Activated CD4-positive, alpha-beta T cell treated with anti-CD3 and anti-CD28 coated beads, Interleukin-2, amount 10 ng/mL, durations not matched to agents 24 days and 14 days (primary cell): ENCODE measurements around the gene PLEKHD1. TPM values are rescaled to one million over a fixed set of nuclear protein-coding genes. Genes with fewer than 3 reads are reported as not detected.

ENCODE experiments used
- DNase-seq: peaks from one replicate; pipeline ENCODE4 v3.0.0; 2022
- H3K27ac Mint-ChIP-seq: one replicate; pipeline ENCODE4 v1.8.0; 2022; ENCODE audit warnings: mild to moderate bottlenecking, mixed read lengths
- H3K27me3 Mint-ChIP-seq: one replicate; pipeline ENCODE4 v1.8.0; 2022; ENCODE audit warnings: mixed read lengths
- H3K36me3 Mint-ChIP-seq: one replicate; pipeline ENCODE4 v1.8.0; 2022; ENCODE audit warnings: low read depth, mild to moderate bottlenecking, mixed read lengths
- H3K4me1 Mint-ChIP-seq: one replicate; pipeline ENCODE4 v1.8.0; 2021; ENCODE audit warnings: mixed read lengths
- H3K4me3 Mint-ChIP-seq: one replicate; pipeline ENCODE4 v1.8.0; 2022; ENCODE audit warnings: mild to moderate bottlenecking, moderate library complexity, mixed read lengths
- H3K9me3 Mint-ChIP-seq: one replicate; pipeline ENCODE4 v1.8.0; 2021; ENCODE audit warnings: mixed read lengths
- intact Hi-C: fragments of 100-400 bp; cut with micrococcal nuclease; formaldehyde crosslinking; loops from one replicate; pipeline ENCODE4 v1.15.1; 2023
- total RNA-seq: library from RNA; stranded (reverse); gene quantifications from 2 replicates; pipeline ENCODE4 v1.2.3, GENCODE V29; 2022

Gene PLEKHD1
- total RNA-seq, 1 donor from 2014 or later: 0.12 TPM

DNA sequence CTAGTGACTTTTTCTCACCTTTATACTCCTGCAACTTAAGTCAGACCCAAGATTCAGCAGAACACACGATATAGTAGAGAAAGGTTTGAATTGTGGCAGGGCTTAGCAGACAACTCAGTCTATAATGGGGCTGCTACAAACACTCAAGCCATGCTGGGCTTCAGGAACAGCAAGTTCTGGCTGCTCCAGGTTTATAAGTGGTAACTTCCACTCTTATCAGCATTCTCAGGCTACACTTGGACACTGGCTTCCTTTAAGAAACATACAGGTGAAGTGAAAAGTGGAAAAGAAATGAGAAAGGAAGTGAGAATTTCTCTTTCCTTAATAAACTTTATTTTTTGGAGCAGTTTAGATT, 21.7 kb downstream of the PLEKHD1 start:
- H3K36me3 Mint-ChIP-seq: no peaks in the 10 kb centered on the region
- no peak overlapping the region for H3K27ac Mint-ChIP-seq
- intact Hi-C loops: no loop called here
- no peak overlapping the region for H3K4me3 Mint-ChIP-seq
- H3K9me3 Mint-ChIP-seq: no peaks in the 10 kb centered on the region
- peaks cover 15% of the 10 kb centered on the region for H3K27me3 Mint-ChIP-seq
- no peak for DNase-seq
- no peaks in the 10 kb centered on the region for H3K4me1 Mint-ChIP-seq

- Mint-ChIP-seq H3K9me3 (peaks cover 4% of the 10 kb centered on the region), H3K27ac (no peak overlapping the region), H3K4me3 (no peak overlapping the region), H3K36me3 (no peaks in the 10 kb centered on the region), H3K4me1 (no peaks in the 10 kb centered on the region), H3K27me3 (peaks cover 17% of the 10 kb centered on the region)
- DNase-seq: no peak
- intact Hi-C loops: no loop called here
Observed at GRCh38 chr14:69518289-69519101, 34.0 kb downstream of the PLEKHD1 start.

- H3K4me1 Mint-ChIP-seq: no peaks in the 10 kb centered on the region
- H3K9me3 Mint-ChIP-seq: peaks cover 4% of the 10 kb centered on the region
- no peak overlapping the region for H3K4me3 Mint-ChIP-seq
- H3K27me3 Mint-ChIP-seq: peaks cover 11% of the 10 kb centered on the region
- H3K27ac Mint-ChIP-seq: no peak overlapping the region
- intact Hi-C loops: no loop called here
- no peaks in the 10 kb centered on the region for H3K36me3 Mint-ChIP-seq
- no peak for DNase-seq
Observed at GRCh38 chr14:69519204-69520100, 34.9 kb downstream of the PLEKHD1 start.

GRCh38 chr14:69522026-69522425, 37.5 kb downstream of the PLEKHD1 start:
- DNase-seq: no peak
- H3K4me1 Mint-ChIP-seq: no peaks in the 10 kb centered on the region
- H3K27me3 Mint-ChIP-seq: peaks cover 3% of the 10 kb centered on the region
- H3K27ac Mint-ChIP-seq: no peak overlapping the region
- no peaks in the 10 kb centered on the region for H3K9me3 Mint-ChIP-seq
- H3K4me3 Mint-ChIP-seq: no peak overlapping the region
- intact Hi-C loops: no loop called here
- H3K36me3 Mint-ChIP-seq: no peaks in the 10 kb centered on the region

GRCh38 chr14:69525896-69526295, 41.4 kb downstream of the PLEKHD1 start:
- no peaks in the 10 kb centered on the region for H3K36me3 Mint-ChIP-seq
- no peak for DNase-seq
- no peaks in the 10 kb centered on the region for H3K9me3 Mint-ChIP-seq
- H3K4me3 Mint-ChIP-seq: no peak overlapping the region
- H3K4me1 Mint-ChIP-seq: no peaks in the 10 kb centered on the region
- intact Hi-C loops: no loop called here
- no peak overlapping the region for H3K27ac Mint-ChIP-seq
- H3K27me3 Mint-ChIP-seq: peaks cover 5% of the 10 kb centered on the region

DNA sequence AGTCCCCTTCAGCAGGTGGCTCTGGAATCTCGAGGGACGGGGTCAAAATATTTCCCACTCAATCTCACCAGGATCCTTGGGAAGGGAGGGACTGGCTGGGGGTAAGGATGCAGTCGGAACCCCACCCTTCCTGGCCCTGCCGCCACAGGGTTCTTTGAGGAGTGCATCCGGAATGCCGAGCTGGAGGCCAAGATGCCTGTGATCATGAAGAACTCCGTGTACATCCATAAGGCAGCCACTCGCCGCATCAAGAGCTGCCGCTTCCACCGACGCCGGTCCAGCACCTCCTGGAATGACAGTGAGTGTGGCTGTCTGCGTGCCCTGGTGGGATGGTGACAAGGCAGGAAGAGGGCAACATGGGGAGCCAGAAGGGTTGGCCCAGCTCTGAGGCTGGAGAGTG, 43.1 kb downstream of the PLEKHD1 start:
- Mint-ChIP-seq H3K9me3 (no peaks in the 10 kb centered on the region), H3K4me3 (no peak overlapping the region), H3K27me3 (peaks cover 17% of the 10 kb centered on the region), H3K27ac (no peak overlapping the region), H3K4me1 (peaks cover 3% of the 10 kb centered on the region), H3K36me3 (no peaks in the 10 kb centered on the region)
- intact Hi-C loops: no loop called here
- no peak for DNase-seq

- H3K9me3 Mint-ChIP-seq: no peaks in the 10 kb centered on the region
- no peaks in the 10 kb centered on the region for H3K36me3 Mint-ChIP-seq
- intact Hi-C loops: no loop called here
- DNase-seq: no peak
- H3K27me3 Mint-ChIP-seq: peaks cover 17% of the 10 kb centered on the region
- H3K4me3 Mint-ChIP-seq: no peak overlapping the region
- H3K4me1 Mint-ChIP-seq: peaks cover 3% of the 10 kb centered on the region
- no peak overlapping the region for H3K27ac Mint-ChIP-seq
Observed at GRCh38 chr14:69528143-69528542, 43.6 kb downstream of the PLEKHD1 start.

- Mint-ChIP-seq H3K36me3 (no peaks in the 10 kb centered on the region), H3K9me3 (no peaks in the 10 kb centered on the region), H3K27ac (no peak overlapping the region), H3K4me3 (no peak overlapping the region), H3K4me1 (peaks cover 3% of the 10 kb centered on the region), H3K27me3 (peaks cover 24% of the 10 kb centered on the region)
- intact Hi-C loops: no loop called here
- DNase-seq: peak; percentile 42
Observed at GRCh38 chr14:69528930-69529329, 44.4 kb downstream of the PLEKHD1 start.

- DNase-seq: peak; percentile 49
- H3K27me3 Mint-ChIP-seq: peaks cover 25% of the 10 kb centered on the region
- intact Hi-C loops: no loop called here
- no peaks in the 10 kb centered on the region for H3K36me3 Mint-ChIP-seq
- no peaks in the 10 kb centered on the region for H3K9me3 Mint-ChIP-seq
- H3K27ac Mint-ChIP-seq: no peak overlapping the region
- no peak overlapping the region for H3K4me3 Mint-ChIP-seq
- H3K4me1 Mint-ChIP-seq: peaks cover 3% of the 10 kb centered on the region
Observed at GRCh38 chr14:69529563-69529962, 45.0 kb downstream of the PLEKHD1 start.

- intact Hi-C loops: no loop called here
- Mint-ChIP-seq H3K27me3 (peaks cover 28% of the 10 kb centered on the region), H3K36me3 (no peaks in the 10 kb centered on the region), H3K4me1 (peaks cover 3% of the 10 kb centered on the region), H3K27ac (no peak overlapping the region), H3K4me3 (no peak overlapping the region), H3K9me3 (no peaks in the 10 kb centered on the region)
- no peak for DNase-seq
Observed at GRCh38 chr14:69530095-69530494, 45.6 kb downstream of the PLEKHD1 start.

DNA sequence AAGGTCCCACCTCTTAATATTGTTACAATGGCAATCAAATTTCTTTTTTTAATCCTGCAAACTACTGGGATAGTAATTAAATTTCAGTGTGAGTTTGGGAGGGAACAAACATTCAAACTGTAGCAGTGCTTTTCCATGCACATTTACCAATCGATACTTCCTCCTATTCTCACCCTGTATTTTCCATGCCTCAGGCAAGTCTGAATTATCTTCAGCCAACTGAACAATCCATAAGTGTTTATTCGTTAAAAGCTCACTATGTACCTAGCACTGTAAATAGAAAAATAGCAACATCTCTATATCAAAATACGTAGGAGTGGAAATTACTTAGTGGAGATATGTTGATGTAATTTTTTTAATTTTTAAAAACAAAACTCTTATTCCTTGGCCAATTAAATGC, 46.6 kb downstream of the PLEKHD1 start:
- Mint-ChIP-seq H3K27me3 (peaks cover 35% of the 10 kb centered on the region), H3K27ac (no peak overlapping the region)

DNA sequence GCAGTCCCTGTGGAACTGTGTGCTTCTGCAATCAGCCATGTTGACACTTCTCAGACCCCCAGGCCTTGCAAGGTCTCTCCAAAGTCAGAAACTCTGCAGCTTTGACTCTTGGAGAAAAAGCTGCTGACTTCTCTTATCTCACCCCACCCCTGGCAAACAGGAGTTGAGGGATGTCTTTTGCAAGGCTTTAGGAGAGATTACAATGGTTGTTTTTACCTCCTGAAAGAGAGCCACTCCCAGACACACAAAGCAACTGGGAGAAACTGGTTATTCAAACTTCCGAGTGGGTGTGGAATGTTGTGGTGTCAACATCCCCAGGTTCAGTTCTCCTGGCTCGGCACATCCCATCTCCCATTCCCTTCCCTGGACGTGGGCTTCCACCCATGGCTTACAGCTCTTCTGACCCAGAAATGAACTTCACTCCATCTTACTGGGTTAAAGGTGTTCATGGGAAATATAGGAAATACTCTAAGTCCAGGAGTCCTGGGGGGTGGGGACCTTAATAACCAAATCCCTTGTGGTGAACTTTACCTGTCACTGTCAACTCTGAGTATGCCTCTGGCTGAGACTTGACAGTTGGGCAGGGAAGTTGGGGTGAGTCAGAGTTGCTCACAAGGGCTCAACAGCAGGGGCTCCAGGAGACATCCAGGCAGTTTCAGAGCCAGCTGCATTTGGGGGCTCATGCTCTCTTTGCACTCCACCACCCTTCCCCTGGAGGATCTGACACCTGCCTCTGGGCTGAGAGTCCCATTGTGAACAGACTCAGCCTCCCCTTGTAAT, 48.2 kb downstream of the PLEKHD1 start:
- Mint-ChIP-seq H3K9me3 (no peaks in the 10 kb centered on the region), H3K27ac (no peak overlapping the region), H3K4me3 (no peak overlapping the region), H3K27me3 (peaks cover 47% of the 10 kb centered on the region), H3K4me1 (peaks cover 3% of the 10 kb centered on the region), H3K36me3 (no peaks in the 10 kb centered on the region)
- intact Hi-C loops: no loop called here
- no peak for DNase-seq

More for the DNA sequence above, 46.6 kb downstream of the PLEKHD1 start:
- no peak overlapping the region for H3K4me3 Mint-ChIP-seq
- no peaks in the 10 kb centered on the region for H3K36me3 Mint-ChIP-seq
- H3K4me1 Mint-ChIP-seq: peaks cover 3% of the 10 kb centered on the region
- DNase-seq: no peak
- intact Hi-C loops: no loop called here
- H3K9me3 Mint-ChIP-seq: no peaks in the 10 kb centered on the region

DNA sequence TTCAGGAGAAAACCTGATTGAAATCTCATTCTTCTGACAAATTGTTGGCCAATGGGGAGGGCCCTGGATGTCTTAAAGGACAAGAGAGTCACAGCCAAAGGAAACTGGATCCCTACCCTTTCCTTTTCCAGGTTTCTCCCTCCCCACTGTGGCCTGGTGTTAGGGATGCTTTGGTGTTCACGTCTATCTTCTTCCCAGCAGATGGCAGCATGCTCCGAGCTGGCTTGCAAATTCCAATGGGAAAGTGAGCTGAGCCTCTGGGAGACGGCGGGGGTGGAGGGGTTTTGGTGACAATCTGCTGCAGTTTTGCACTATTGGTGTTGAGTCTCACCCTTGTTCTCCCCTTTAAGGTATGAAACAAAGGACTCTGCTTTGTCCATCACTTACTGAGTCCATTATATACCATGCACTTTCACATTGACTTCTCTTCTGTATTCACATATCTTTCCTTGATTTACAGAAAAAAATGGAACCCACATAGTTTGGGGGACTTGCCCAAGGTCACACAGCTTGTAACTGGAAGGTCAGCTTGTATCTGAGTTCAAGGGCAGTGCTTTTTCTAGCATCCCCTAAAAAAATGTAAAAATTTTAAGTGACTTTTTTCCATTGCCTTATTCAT, 50.8 kb downstream of the PLEKHD1 start:
- Mint-ChIP-seq H3K27me3 (peaks cover 50% of the 10 kb centered on the region), H3K9me3 (no peaks in the 10 kb centered on the region), H3K27ac (no peak overlapping the region), H3K4me1 (peaks cover 3% of the 10 kb centered on the region), H3K4me3 (no peak overlapping the region), H3K36me3 (no peaks in the 10 kb centered on the region)
- DNase-seq: peak; percentile 44
- intact Hi-C loops: no loop called here
